HepG2 (cell line): ENCODE measurements around the gene HTRA3.

ENCODE experiments used
- CHD4 ChIP-seq: fragments of 200-600 bp; sonication (generic); IDR thresholded peaks from 2 replicates; pipeline ENCODE4 v1.7.0; 2017; ENCODE audit warnings: mild to moderate bottlenecking, low read length, borderline replicate concordance
- GPN1 ChIP-seq: sonication (generic); formaldehyde crosslinking; IDR thresholded peaks from 2 replicates; pipeline ENCODE4 v1.5.1; 2020; ENCODE audit warnings: missing genetic modification reagents, borderline replicate concordance
- HNRNPLL ChIP-seq: fragments of 200-400 bp; formaldehyde crosslinking; IDR thresholded peaks from 2 replicates; pipeline ENCODE4 v1.6.1; 2017; ENCODE audit warnings: mild to moderate bottlenecking, low read depth, low read length; ENCODE audit not compliant: poor library complexity, severe bottlenecking
- MATR3 ChIP-seq: sonication (generic); formaldehyde crosslinking; IDR thresholded peaks from 2 replicates; pipeline ENCODE4 v1.4.0; 2020; ENCODE audit warnings: missing genetic modification reagents
- MAX ChIP-seq: IDR thresholded peaks from 2 replicates; pipeline ENCODE4 v1.6.1; 2012; ENCODE audit warnings: inconsistent platforms
- POLR2A ChIP-seq, 2 experiments: IDR thresholded peaks; 2 replicates each; pipeline ENCODE4 v1.6.1; 2011; ENCODE audit warnings: low read depth in 2 of 2, low read length in 2 of 2, mild to moderate bottlenecking in 1 of 2, moderate library complexity in 1 of 2; ENCODE audit not compliant: insufficient read depth in 1 of 2
- SIN3B ChIP-seq: fragments of 150-350 bp; IDR thresholded peaks from 2 replicates; pipeline ENCODE4 v1.6.1; 2014; ENCODE audit warnings: low read length
- SPEN ChIP-seq: sonication (generic); formaldehyde crosslinking; IDR thresholded peaks from 2 replicates; pipeline ENCODE4 v1.5.1; 2020; ENCODE audit warnings: low read depth, mild to moderate bottlenecking, missing genetic modification reagents
- TARDBP ChIP-seq: sonication (generic); formaldehyde crosslinking; IDR thresholded peaks from 2 replicates; pipeline ENCODE4 v1.8.0; 2022; ENCODE audit warnings: mild to moderate bottlenecking, missing genetic modification reagents
- TBP ChIP-seq: sonication (generic); formaldehyde crosslinking; IDR thresholded peaks from 2 replicates; pipeline ENCODE4 v1.5.0; 2020; ENCODE audit warnings: missing genetic modification reagents
- TFAP4 ChIP-seq: sonication (generic); IDR thresholded peaks from 2 replicates; pipeline ENCODE4 v1.6.1; 2016; ENCODE audit warnings: low read depth, borderline replicate concordance
- TF ChIP-seq, protein P1 (sequence below): sonication (generic); formaldehyde crosslinking; IDR thresholded peaks from 2 replicates; pipeline ENCODE4 v1.5.0; 2020; ENCODE audit warnings: mild to moderate bottlenecking, missing genetic modification reagents, moderate library complexity

GRCh38 chr4:8242782-8243560, 26.6 kb upstream of the HTRA3 start:
- TF ChIP-seq POLR2A (IDR thresholded peaks at IDR 0.05; ENCODE audit: insufficient read depth in 1 of 2, low read depth in 2 of 2, low read length in 2 of 2) (no peak), TARDBP (CRISPR knock-in tag) (no peak), MAX (no peak), SIN3B (no peak), CHD4 (no peak), HNRNPLL (no peak), TBP (CRISPR knock-in tag) (no peak), GPN1 (CRISPR knock-in tag) (no peak), TFAP4 (no peak), MATR3 (no peak), SPEN (CRISPR knock-in tag) (no peak)
- TF ChIP-seq, protein P1, sequence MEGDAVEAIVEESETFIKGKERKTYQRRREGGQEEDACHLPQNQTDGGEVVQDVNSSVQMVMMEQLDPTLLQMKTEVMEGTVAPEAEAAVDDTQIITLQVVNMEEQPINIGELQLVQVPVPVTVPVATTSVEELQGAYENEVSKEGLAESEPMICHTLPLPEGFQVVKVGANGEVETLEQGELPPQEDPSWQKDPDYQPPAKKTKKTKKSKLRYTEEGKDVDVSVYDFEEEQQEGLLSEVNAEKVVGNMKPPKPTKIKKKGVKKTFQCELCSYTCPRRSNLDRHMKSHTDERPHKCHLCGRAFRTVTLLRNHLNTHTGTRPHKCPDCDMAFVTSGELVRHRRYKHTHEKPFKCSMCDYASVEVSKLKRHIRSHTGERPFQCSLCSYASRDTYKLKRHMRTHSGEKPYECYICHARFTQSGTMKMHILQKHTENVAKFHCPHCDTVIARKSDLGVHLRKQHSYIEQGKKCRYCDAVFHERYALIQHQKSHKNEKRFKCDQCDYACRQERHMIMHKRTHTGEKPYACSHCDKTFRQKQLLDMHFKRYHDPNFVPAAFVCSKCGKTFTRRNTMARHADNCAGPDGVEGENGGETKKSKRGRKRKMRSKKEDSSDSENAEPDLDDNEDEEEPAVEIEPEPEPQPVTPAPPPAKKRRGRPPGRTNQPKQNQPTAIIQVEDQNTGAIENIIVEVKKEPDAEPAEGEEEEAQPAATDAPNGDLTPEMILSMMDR (CRISPR knock-in tag) = no peak
